ENCODE measurements around the gene WNT7A.

Gene WNT7A

DNA sequence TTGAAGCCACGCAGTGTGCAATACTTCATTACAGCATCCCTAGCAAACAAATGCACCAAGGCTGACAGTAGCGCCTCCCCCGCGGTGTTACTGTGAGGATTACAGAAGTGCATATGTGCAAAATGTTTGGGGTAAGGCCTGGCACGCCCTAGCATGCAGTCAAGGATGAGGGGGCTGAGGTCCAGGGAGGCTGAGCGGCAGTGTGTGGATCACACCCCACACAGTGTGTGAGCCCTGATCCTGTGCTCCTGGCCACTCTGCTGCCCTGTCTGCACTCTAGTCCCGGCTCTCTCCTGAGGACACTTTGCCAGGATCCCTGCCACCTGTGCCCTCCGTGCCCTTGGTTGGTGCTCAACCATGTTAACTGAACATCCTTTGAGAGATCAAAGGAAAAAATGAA lies 71.3 kb downstream of the WNT7A start:
- DNase-seq (ENCODE audit: low spot score): no peak
- Histone ChIP-seq H3K4me3 (no peak overlapping the region), H3K27ac (no peak overlapping the region)
- TF ChIP-seq CTCF (IDR thresholded peaks at IDR 0.05): no peak

DNA sequence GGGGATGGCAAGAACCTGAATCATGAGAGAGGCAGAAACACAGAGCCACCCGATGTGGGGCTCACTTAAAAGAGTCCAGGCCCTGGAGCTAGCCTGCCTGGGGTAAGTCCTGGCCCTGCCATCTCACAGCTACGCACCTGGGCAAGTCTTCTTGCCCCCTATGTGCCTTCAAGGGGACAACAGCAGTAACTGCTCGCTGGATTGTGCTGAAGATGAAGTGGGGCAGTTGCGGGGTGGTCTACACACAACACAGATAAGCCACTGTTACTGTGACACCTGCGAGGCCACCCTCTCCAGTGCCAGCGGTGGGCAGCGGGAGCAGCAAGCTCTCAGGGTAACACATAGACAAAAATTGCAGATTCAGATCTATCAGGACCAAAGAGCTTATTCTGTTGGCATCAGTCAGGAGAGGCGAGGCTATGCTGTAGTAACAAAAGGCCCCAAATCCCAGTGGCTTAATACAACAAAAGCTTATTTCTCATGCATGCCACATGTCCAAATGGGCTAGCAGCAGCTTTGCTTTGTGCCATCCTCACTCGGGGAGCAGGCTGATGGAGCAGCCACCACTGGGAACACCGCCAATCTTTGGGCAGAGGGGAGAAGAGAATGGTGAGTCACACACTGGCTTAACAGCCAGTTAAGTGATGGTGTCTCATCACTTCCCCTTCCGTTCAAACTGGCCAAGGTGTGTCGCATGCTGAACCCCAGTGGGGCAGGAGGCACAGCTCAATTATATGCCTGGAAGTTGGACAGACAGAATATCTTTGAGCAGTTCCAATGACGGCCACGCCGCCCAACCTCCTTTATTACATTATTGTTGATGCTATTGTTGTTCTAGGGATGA lies 78.3 kb downstream of the WNT7A start:
- no peak for DNase-seq (ENCODE audit: low spot score)
- no peak for TF ChIP-seq CTCF (IDR thresholded peaks at IDR 0.05)
- no peak overlapping the region for H3K4me3 ChIP-seq
- no peak overlapping the region for H3K27ac ChIP-seq

DNA sequence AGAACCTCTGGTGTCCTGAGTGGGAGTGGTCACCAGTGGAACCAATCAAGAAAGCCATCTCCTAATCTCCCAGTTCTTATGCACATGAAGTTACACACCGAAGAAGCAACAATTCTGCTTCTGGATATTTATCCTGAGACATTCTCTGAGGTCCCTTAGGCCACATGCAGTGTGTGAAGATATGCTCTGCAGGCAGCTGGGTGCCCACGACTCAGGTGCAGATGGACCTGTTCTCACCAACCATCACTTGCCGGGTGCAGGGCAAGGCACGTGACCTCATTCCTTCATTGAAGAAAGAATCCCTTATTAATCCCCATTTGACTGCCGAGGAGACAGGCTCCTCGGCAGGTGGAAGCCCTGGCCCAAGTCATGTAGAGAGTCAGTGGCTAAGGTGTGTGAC lies 79.8 kb downstream of the WNT7A start:
- no peak overlapping the region for H3K4me3 ChIP-seq
- no peak for DNase-seq (ENCODE audit: low spot score)
- no peak for TF ChIP-seq CTCF (IDR thresholded peaks at IDR 0.05)
- H3K27ac ChIP-seq: no peak overlapping the region

DNA sequence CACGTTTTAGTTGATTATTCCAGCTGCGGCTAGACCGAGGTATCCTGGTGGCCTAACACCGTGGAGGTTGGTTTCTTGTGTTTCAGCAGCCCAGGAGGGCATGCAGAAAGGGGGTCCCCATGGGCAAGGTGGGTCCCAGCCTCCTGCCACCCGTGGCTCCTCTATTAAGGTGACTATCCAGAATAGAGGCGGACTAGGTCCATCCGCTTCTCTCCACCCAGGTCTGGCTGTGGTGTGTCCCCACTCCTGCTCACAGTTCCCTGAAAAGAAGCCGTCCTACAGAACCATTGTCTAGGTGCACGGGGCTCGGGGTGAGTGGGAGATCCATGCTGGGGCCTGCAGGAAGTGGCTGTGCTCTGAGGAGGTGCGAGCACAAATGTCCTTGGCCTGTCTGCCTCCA lies 81.5 kb downstream of the WNT7A start:
- no peak for DNase-seq (ENCODE audit: low spot score)
- no peak overlapping the region for H3K4me3 ChIP-seq

GRCh38 chr3:13796701-13797460 lies 83.0 kb downstream of the WNT7A start:
- Histone ChIP-seq H3K27ac (no peak overlapping the region), H3K4me3 (no peak overlapping the region)
- no peak for DNase-seq (ENCODE audit: low spot score)
- no peak for TF ChIP-seq CTCF (IDR thresholded peaks at IDR 0.05)

More for the DNA sequence above, 81.5 kb downstream of the WNT7A start:
- no peak for TF ChIP-seq CTCF (IDR thresholded peaks at IDR 0.05)
- H3K27ac ChIP-seq: no peak overlapping the region

GRCh38 chr3:13795816-13796215 lies 84.1 kb downstream of the WNT7A start:
- H3K4me3 ChIP-seq: no peak overlapping the region
- DNase-seq (ENCODE audit: low spot score): no peak
- no peak for TF ChIP-seq CTCF (IDR thresholded peaks at IDR 0.05)
- no peak overlapping the region for H3K27ac ChIP-seq

Measured in coronary artery (tissue), 2 donors.